Epithelial cell of esophagus (primary cell): ENCODE data around the gene PARD3B.

Experiments
- DNase-seq: peaks from one replicate; pipeline ENCODE4 v3.0.0; 2010; ENCODE audit warnings: low read depth
- H3K4me3 ChIP-seq: 2 replicates; pipeline ENCODE4 v1.5.1; 2011; ENCODE audit warnings: mild to moderate bottlenecking, low read length, control low read depth
- CTCF ChIP-seq: IDR thresholded peaks from 2 replicates; pipeline ENCODE4 v1.5.1; 2011; ENCODE audit warnings: low read depth, mild to moderate bottlenecking, low read length, control low read depth, inconsistent platforms; ENCODE audit not compliant: insufficient read depth; ENCODE audit errors: missing control alignments

The PARD3B gene

GRCh38 chr2:205170399-205170798, 625.1 kb downstream of the PARD3B start:
- no peak overlapping the region for H3K4me3 ChIP-seq
- no peak for TF ChIP-seq CTCF
- no peak for DNase-seq

GRCh38 chr2:205171261-205171940, 626.1 kb downstream of the PARD3B start:
- H3K4me3 ChIP-seq, result no peak overlapping the region
- TF ChIP-seq CTCF, result no peak
- DNase-seq, result no peak

- H3K4me3 ChIP-seq, result no peak overlapping the region
- DNase-seq, result no peak
- no peak for TF ChIP-seq CTCF
These were observed 630.6 kb downstream of the PARD3B start for GRCh38 chr2:205175831-205176230.

GRCh38 chr2:205176546-205176945, 631.3 kb downstream of the PARD3B start:
- no peak for DNase-seq
- H3K4me3 ChIP-seq, result no peak overlapping the region
- no peak for TF ChIP-seq CTCF

- no peak for DNase-seq
- TF ChIP-seq CTCF, result no peak
- H3K4me3 ChIP-seq, result no peak overlapping the region
These were observed 632.3 kb downstream of the PARD3B start for GRCh38 chr2:205177546-205177945.

GRCh38 chr2:205180730-205181129, 635.5 kb downstream of the PARD3B start:
- no peak for TF ChIP-seq CTCF
- no peak for DNase-seq
- H3K4me3 ChIP-seq, result no peak overlapping the region

GRCh38 chr2:205187731-205188130, 642.5 kb downstream of the PARD3B start:
- no peak overlapping the region for H3K4me3 ChIP-seq
- DNase-seq, result no peak
- no peak for TF ChIP-seq CTCF
